Panc1 (cell line): ENCODE data around the gene CDX1. TPM values are rescaled to one million over a fixed set of nuclear protein-coding genes. Genes with fewer than 3 reads are reported as not detected.

Source experiments
- ATAC-seq: fragments of 200-7000 bp; cut with Tn5 transposase; 2 replicates; pipeline ENCODE4 v1.9.1; 2020; ENCODE audit warnings: mild to moderate bottlenecking, moderate library complexity
- BruUV-seq: library from RNA; stranded (reverse); fragments of 400-500 nt; replicated peaks from 2 replicates; lab custom pipeline; 2021; lab: Mats Ljungman, UMichigan
- CTCF ChIA-PET: fragments of 300-600 bp; sonication (Branson Sonifier 250); formaldehyde crosslinking; loops from one replicate; lab custom pipeline; 2022; ENCODE audit warnings: antibody characterized with exemption; lab: Charles Lee
- POLR2A ChIA-PET: fragments of 300-600 bp; sonication (Branson Sonifier 250); formaldehyde crosslinking; loops from one replicate; lab custom pipeline; 2022; ENCODE audit warnings: antibody characterized with exemption; lab: Charles Lee
- DNase-seq: peaks from one replicate; pipeline ENCODE4 v3.0.0-alpha.2; 2010; ENCODE audit warnings: low read depth, low spot score
- H3K27ac ChIP-seq: 2 replicates; pipeline ENCODE4 v1.5.1; 2011; ENCODE audit warnings: mild to moderate bottlenecking, low read length, inconsistent platforms
- H3K27me3 ChIP-seq: fragments of 200-500 bp; sonication (Bioruptor generic); 2 replicates; pipeline ENCODE4 v1.6.0; 2014; ENCODE audit warnings: low read length, inconsistent platforms; ENCODE audit not compliant: control insufficient read depth, insufficient read depth
- H3K36me3 ChIP-seq: fragments of 200-500 bp; sonication (Bioruptor generic); 2 replicates; pipeline ENCODE4 v1.5.1; 2014; ENCODE audit warnings: inconsistent platforms, mild to moderate bottlenecking, low read length, moderate library complexity; ENCODE audit not compliant: control insufficient read depth, insufficient read depth
- H3K4me1 ChIP-seq: 2 replicates; pipeline ENCODE4 v1.5.1; 2011; ENCODE audit warnings: inconsistent platforms, mild to moderate bottlenecking, low read length, moderate library complexity; ENCODE audit not compliant: control insufficient read depth, insufficient read depth
- H3K4me3 ChIP-seq, 2 experiments: 2 replicates each; pipeline ENCODE4 v1.5.1; 2011 to 2012; ENCODE audit warnings: low read depth in 2 of 2, low read length in 2 of 2, mild to moderate bottlenecking in 2 of 2, inconsistent platforms in 1 of 2, moderate library complexity in 1 of 2
- H3K9me3 ChIP-seq: fragments of 200-500 bp; sonication (Bioruptor generic); 2 replicates; pipeline ENCODE4 v1.5.1; 2014; ENCODE audit warnings: low read depth, mild to moderate bottlenecking, inconsistent platforms, low read length, moderate library complexity; ENCODE audit not compliant: control insufficient read depth, insufficient read depth
- CTCF ChIP-seq: fragments of 450-650 bp; IDR thresholded peaks from 2 replicates; pipeline ENCODE4 v1.5.1; 2017; ENCODE audit warnings: mild to moderate bottlenecking
- POLR2AphosphoS5 ChIP-seq: IDR thresholded peaks from 2 replicates; pipeline ENCODE4 v1.6.1; 2012; ENCODE audit warnings: mild to moderate bottlenecking, low read depth, low read length, moderate library complexity
- SIN3A ChIP-seq: IDR thresholded peaks from 2 replicates; pipeline ENCODE4 v1.6.1; 2012; ENCODE audit warnings: low read depth, mild to moderate bottlenecking, low read length, moderate library complexity, borderline replicate concordance; ENCODE audit not compliant: insufficient read depth
- TCF7L2 ChIP-seq: IDR thresholded peaks from 2 replicates; pipeline ENCODE4 v1.6.1; 2011; ENCODE audit warnings: mild to moderate bottlenecking, low read depth, low read length, inconsistent platforms
- in situ Hi-C: cut with HindIII; loops from 2 replicates; pipeline ENCODE4 v1.10.0; 2016; ENCODE audit warnings: low sequenced_read_pairs, low pct_unique_long_range_greater_than_20kb
- intact Hi-C: fragments of 100-400 bp; cut with micrococcal nuclease; formaldehyde crosslinking; loops from one replicate; pipeline ENCODE4 v1.10.0; 2022; ENCODE audit not compliant: unreplicated experiment
- total RNA-seq: library from RNA; stranded (reverse); gene quantifications from one replicate; pipeline ENCODE4 v1.2.1, GENCODE V29; 2021; ENCODE audit not compliant: unreplicated experiment
- TF ChIP-seq, protein P1 (sequence below), 2 experiments: IDR thresholded peaks; 2 replicates each; pipeline ENCODE4 v1.6.1; 2011 to 2012; ENCODE audit warnings: low read depth in 2 of 2, control low read depth in 1 of 2, low read length in 1 of 2, mild to moderate bottlenecking in 1 of 2, moderate library complexity in 1 of 2; ENCODE audit not compliant: insufficient read depth in 1 of 2

Gene CDX1
- total RNA-seq, 1 experiment from 2014 or later = not detected

GRCh38 chr5:150144879-150145278 is 21.7 kb upstream of the CDX1 start:
- H3K36me3 ChIP-seq = no peaks in the 10 kb centered on the region
- peaks cover 18% of the 10 kb centered on the region for H3K4me1 ChIP-seq
- ATAC-seq = no peak
- no peak for TF ChIP-seq POLR2AphosphoS5
- TF ChIP-seq, protein P1, sequence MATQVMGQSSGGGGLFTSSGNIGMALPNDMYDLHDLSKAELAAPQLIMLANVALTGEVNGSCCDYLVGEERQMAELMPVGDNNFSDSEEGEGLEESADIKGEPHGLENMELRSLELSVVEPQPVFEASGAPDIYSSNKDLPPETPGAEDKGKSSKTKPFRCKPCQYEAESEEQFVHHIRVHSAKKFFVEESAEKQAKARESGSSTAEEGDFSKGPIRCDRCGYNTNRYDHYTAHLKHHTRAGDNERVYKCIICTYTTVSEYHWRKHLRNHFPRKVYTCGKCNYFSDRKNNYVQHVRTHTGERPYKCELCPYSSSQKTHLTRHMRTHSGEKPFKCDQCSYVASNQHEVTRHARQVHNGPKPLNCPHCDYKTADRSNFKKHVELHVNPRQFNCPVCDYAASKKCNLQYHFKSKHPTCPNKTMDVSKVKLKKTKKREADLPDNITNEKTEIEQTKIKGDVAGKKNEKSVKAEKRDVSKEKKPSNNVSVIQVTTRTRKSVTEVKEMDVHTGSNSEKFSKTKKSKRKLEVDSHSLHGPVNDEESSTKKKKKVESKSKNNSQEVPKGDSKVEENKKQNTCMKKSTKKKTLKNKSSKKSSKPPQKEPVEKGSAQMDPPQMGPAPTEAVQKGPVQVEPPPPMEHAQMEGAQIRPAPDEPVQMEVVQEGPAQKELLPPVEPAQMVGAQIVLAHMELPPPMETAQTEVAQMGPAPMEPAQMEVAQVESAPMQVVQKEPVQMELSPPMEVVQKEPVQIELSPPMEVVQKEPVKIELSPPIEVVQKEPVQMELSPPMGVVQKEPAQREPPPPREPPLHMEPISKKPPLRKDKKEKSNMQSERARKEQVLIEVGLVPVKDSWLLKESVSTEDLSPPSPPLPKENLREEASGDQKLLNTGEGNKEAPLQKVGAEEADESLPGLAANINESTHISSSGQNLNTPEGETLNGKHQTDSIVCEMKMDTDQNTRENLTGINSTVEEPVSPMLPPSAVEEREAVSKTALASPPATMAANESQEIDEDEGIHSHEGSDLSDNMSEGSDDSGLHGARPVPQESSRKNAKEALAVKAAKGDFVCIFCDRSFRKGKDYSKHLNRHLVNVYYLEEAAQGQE (IDR thresholded peaks at IDR 0.05; ENCODE audit: insufficient read depth in 1 of 2, low read depth in 2 of 2, low read length in 1 of 2) = no peak
- TF ChIP-seq CTCF = no peak
- no peak for TF ChIP-seq TCF7L2
- TF ChIP-seq SIN3A = no peak
- in situ Hi-C loops = no loop called here
- no peak for DNase-seq
- BruUV-seq = no TSS peak
- H3K4me3 ChIP-seq = no peak overlapping the region
- POLR2A ChIA-PET = interaction anchor here (0.6 kb wide), 3 partner anchors 138 to 774 kb away, joined by 5 to 14 read pairs (median 7); no protein-coding TSS in a partner anchor
- intact Hi-C loops = no loop called here
- no peaks in the 10 kb centered on the region for H3K27me3 ChIP-seq
- no peak overlapping the region for H3K27ac ChIP-seq
- CTCF ChIA-PET = no interaction called here
- no peaks in the 10 kb centered on the region for H3K9me3 ChIP-seq

DNA sequence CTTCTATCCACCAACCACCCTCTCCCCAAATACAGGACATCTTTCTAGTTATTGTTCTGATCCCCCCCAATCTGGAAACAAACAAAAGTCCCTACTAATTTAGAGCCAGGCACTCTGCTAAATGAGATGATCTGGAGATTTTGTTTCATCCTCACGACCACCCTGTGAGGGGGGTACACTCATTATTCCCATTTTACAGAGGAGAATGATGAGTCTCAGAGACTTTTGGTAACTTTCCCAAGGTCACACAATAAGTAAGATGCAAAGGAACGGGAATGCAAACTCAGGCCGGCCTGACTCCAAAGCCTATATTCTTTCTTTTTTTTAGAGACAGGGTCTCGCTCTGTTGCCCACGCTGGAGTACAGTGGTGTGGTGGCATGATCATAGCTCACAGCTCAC is 20.3 kb upstream of the CDX1 start:
- BruUV-seq = no TSS peak
- H3K9me3 ChIP-seq = no peaks in the 10 kb centered on the region
- H3K4me3 ChIP-seq = no peak overlapping the region
- H3K27me3 ChIP-seq = no peaks in the 10 kb centered on the region
- ATAC-seq (no peak), DNase-seq (no peak)
- CTCF ChIA-PET = no interaction called here
- TF ChIP-seq CTCF (no peak), TCF7L2 (no peak)
- in situ Hi-C loops = no loop called here
- no peak overlapping the region for H3K27ac ChIP-seq
- intact Hi-C loops = no loop called here
- peaks cover 17% of the 10 kb centered on the region for H3K4me1 ChIP-seq
- POLR2A ChIA-PET = no interaction called here
- no peaks in the 10 kb centered on the region for H3K36me3 ChIP-seq
